A549 (cell line): ENCODE measurements around the gene MYT1. TPM values are rescaled to one million over a fixed set of nuclear protein-coding genes. Genes with fewer than 3 reads are reported as not detected.

ENCODE experiments used
- ATAC-seq, 2 experiments: fragments of 200-7000 bp in 1 of 2; fragments of >200 bp in 1 of 2; cut with Nextera tagmentation in 1 of 2; cut with Tn5 transposase in 1 of 2; 3 replicates each; pipeline versions ENCODE4 v1.8.0 to v1.9.1; 2018 to 2020; ENCODE audit warnings: mild to moderate bottlenecking in 1 of 2, moderate library complexity in 1 of 2
- CTCF ChIA-PET: fragments of 300-600 bp; sonication (Branson Sonifier 250); formaldehyde crosslinking; extraction: SDS; loops from one replicate; lab custom pipeline; 2021; ENCODE audit warnings: antibody characterized with exemption, inconsistent platforms; lab: Yijun Ruan, JAX
- POLR2A ChIA-PET: fragments of 350-600 bp; formaldehyde crosslinking; extraction: SDS; loops from one replicate; lab custom pipeline; 2021; ENCODE audit warnings: antibody characterized with exemption, inconsistent platforms; lab: Yijun Ruan, JAX
- DNase-seq, 2 experiments: peaks; one replicate each; pipeline versions ENCODE4 v3.0.0 to v3.0.0-alpha.2; 2011 to 2016; ENCODE audit warnings: low read depth in 1 of 2, low spot score in 1 of 2
- FAIRE-seq: peaks from 2 replicates; lab custom pipeline; 2011; peaks lifted over from hg19 to GRCh38; lab: Jason Lieb, UNC
- H3K27ac ChIP-seq, 2 experiments: fragments of >200 bp; sonication (Bioruptor Twin); formaldehyde crosslinking; 3 replicates each; pipeline ENCODE4 v1.5.1; 2016 to 2017
- H3K4me1 ChIP-seq: fragments of >200 bp; sonication (Bioruptor Twin); formaldehyde crosslinking; 3 replicates; pipeline ENCODE4 v1.6.1; 2016
- H3K4me2 ChIP-seq: fragments of >200 bp; sonication (Bioruptor Twin); formaldehyde crosslinking; 3 replicates; pipeline ENCODE4 v1.6.1; 2016
- H3K4me3 ChIP-seq: fragments of >200 bp; sonication (Bioruptor Twin); formaldehyde crosslinking; 3 replicates; pipeline ENCODE4 v1.5.1; 2016
- H3K9me3 ChIP-seq: fragments of >200 bp; sonication (Bioruptor Twin); formaldehyde crosslinking; 3 replicates; pipeline ENCODE4 v1.6.1; 2016
- BCL3 ChIP-seq: fragments of >200 bp; sonication (Bioruptor Twin); formaldehyde crosslinking; IDR thresholded peaks from 3 replicates; pipeline ENCODE4 v1.6.1; 2016
- CBX2 ChIP-seq: fragments of 200-600 bp; sonication (generic); IDR thresholded peaks from 2 replicates; pipeline ENCODE4 v1.6.1; 2016; ENCODE audit warnings: low read depth, mild to moderate bottlenecking, borderline replicate concordance
- CHD2 ChIP-seq: fragments of 150-350 bp; IDR thresholded peaks from 2 replicates; pipeline ENCODE4 v1.6.1; 2014; ENCODE audit warnings: low read length; ENCODE audit not compliant: partially characterized antibody
- CHD4 ChIP-seq: fragments of 200-600 bp; sonication (generic); IDR thresholded peaks from 2 replicates; pipeline ENCODE4 v1.6.1; 2016; ENCODE audit warnings: antibody characterized with exemption, mild to moderate bottlenecking, borderline replicate concordance
- CTCF ChIP-seq: fragments of >200 bp; sonication (Bioruptor Twin); formaldehyde crosslinking; IDR thresholded peaks from 3 replicates; pipeline ENCODE4 v1.5.1; 2016
- EP300 ChIP-seq, 2 experiments: fragments of >200 bp; sonication (Bioruptor Twin); formaldehyde crosslinking; IDR thresholded peaks; 2 replicates in 1 of 2; 3 replicates in 1 of 2; pipeline ENCODE4 v1.6.1; 2016 to 2017
- FOXS1 ChIP-seq: fragments of 250-450 bp; sonication (Bioruptor Pico); IDR thresholded peaks from 2 replicates; pipeline ENCODE4 v1.5.0; 2020; ENCODE audit warnings: mild to moderate bottlenecking, moderate library complexity
- HDAC2 ChIP-seq: fragments of 200-600 bp; sonication (generic); IDR thresholded peaks from 2 replicates; pipeline ENCODE4 v1.6.1; 2016
- HES2 ChIP-seq: fragments of >200 bp; sonication (Bioruptor Twin); formaldehyde crosslinking; IDR thresholded peaks from 2 replicates; pipeline ENCODE4 v1.6.1; 2016
- HEYL ChIP-seq: fragments of 250-450 bp; sonication (Bioruptor Pico); IDR thresholded peaks from 2 replicates; pipeline ENCODE4 v1.8.0; 2021; ENCODE audit warnings: mild to moderate bottlenecking, moderate library complexity
- MAFK ChIP-seq: fragments of 450-650 bp; IDR thresholded peaks from 2 replicates; pipeline ENCODE4 v1.6.1; 2014; ENCODE audit not compliant: partially characterized antibody
- MAZ ChIP-seq: fragments of 150-350 bp; IDR thresholded peaks from 2 replicates; pipeline ENCODE4 v1.6.1; 2014; ENCODE audit warnings: antibody characterized with exemption, low read depth, low read length, borderline replicate concordance
- MYC ChIP-seq: IDR thresholded peaks from 2 replicates; pipeline ENCODE4 v1.6.1; 2012; ENCODE audit warnings: mild to moderate bottlenecking, inconsistent platforms, low read length, improper control_type of control experiment, borderline replicate concordance
- NR3C1 ChIP-seq: fragments of >200 bp; sonication (Bioruptor Twin); formaldehyde crosslinking; IDR thresholded peaks from 3 replicates; pipeline ENCODE4 v1.6.1; 2017
- POLR2A ChIP-seq: IDR thresholded peaks from 2 replicates; pipeline ENCODE4 v1.6.1; 2012; ENCODE audit warnings: mild to moderate bottlenecking, low read length
- RAD21 ChIP-seq, 2 experiments: fragments of >200 bp in 1 of 2; sonication (Bioruptor Twin) in 1 of 2; formaldehyde crosslinking in 1 of 2; IDR thresholded peaks in 1 of 2; conservative IDR thresholded peaks in 1 of 2; 2 replicates in 1 of 2; 3 replicates in 1 of 2; pipeline ENCODE4 v1.6.1; 2012 to 2018; ENCODE audit warnings: inconsistent platforms in 1 of 2
- RCOR1 ChIP-seq: fragments of 150-350 bp; IDR thresholded peaks from 2 replicates; pipeline ENCODE4 v1.6.1; 2014; ENCODE audit warnings: antibody characterized with exemption, low read length, low read depth
- RFX5 ChIP-seq: fragments of 450-650 bp; IDR thresholded peaks from 2 replicates; pipeline ENCODE4 v1.7.1; 2014; ENCODE audit warnings: antibody characterized with exemption, mild to moderate bottlenecking, moderate library complexity
- SMC3 ChIP-seq: fragments of >200 bp; sonication (Bioruptor Twin); formaldehyde crosslinking; IDR thresholded peaks from 3 replicates; pipeline ENCODE4 v1.6.1; 2018; ENCODE audit warnings: inconsistent platforms
- TFCP2L1 ChIP-seq: fragments of 250-450 bp; sonication (Bioruptor Pico); IDR thresholded peaks from 2 replicates; pipeline ENCODE4 v1.5.0; 2021; ENCODE audit warnings: mild to moderate bottlenecking
- USF2 ChIP-seq: fragments of 450-650 bp; IDR thresholded peaks from 2 replicates; pipeline ENCODE4 v1.6.1; 2014; ENCODE audit warnings: antibody characterized with exemption
- ZSCAN20 ChIP-seq: fragments of 250-450 bp; sonication (Bioruptor Pico); IDR thresholded peaks from 2 replicates; pipeline ENCODE4 v1.8.0; 2022; ENCODE audit warnings: mild to moderate bottlenecking, moderate library complexity
- WGBS: methylation state at CpG from one replicate; pipeline ENCODE4 v1.1.6; 2017; ENCODE audit errors: missing lambda C conversion rate; 5-methylcytosine and 5-hydroxymethylcytosine counted together
- polyA plus RNA-seq, 4 experiments: library from polyadenylated mRNA; depleted of rRNA in 3 of 4; stranded (reverse); fragments of >200 nt; fragmentation: RNase III in 1 of 4; extraction: RNeasy Plus Mini Kit Qiagen cat#74134 plus additional on column Dnase treatment in 1 of 4; gene quantifications; 2 replicates in 3 of 4; 3 replicates in 1 of 4; pipeline ENCODE4 v1.2.3, GENCODE V29; 2011 to 2017
- TF ChIP-seq, protein P1 (sequence below): fragments of 250-450 bp; sonication (Bioruptor Pico); IDR thresholded peaks from 2 replicates; pipeline ENCODE4 v1.5.0; 2021; ENCODE audit warnings: mild to moderate bottlenecking, moderate library complexity, borderline replicate concordance

MYT1 gene
- polyA plus RNA-seq, 2 of the 4 experiments (the other 2 are of a cell fraction) = 0.21 to 0.22 TPM

DNA sequence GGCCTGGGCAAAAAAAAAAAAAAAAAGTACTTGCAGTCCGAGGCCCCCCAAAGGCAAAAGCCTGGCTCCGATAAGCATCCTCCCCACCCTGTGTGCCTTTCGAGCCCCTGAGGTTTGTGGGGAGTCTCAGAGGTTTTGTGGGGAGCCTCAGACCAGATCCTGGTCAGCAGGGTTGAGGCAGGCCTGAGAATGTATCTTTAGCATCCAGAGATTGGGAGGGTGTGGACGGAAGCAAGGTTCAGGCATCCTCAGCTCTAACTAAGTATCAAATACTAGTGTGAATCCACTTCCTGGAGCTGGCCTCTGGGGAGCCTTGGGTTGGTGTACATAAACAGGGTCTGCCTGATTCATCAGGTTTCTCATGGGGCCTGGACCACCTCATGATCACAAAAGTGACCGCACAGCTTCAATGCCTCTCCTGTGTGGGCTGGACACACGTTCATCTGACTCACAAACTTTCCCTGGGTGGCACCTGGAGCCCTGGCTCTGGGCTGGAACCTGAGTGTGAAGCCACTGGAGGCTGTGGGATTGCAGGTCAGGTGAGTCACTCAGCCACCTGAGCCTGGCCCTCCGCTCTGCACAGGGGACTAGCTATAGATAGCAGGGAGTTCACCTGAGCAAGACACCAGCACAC is 115.7 kb downstream of the MYT1 start:
- Histone ChIP-seq H3K4me2 (no peak overlapping the region), H3K27ac (no peak overlapping the region)
- CTCF ChIA-PET = no interaction called here
- FAIRE-seq = no peak
- no peak for ATAC-seq
- TF ChIP-seq POLR2A = no peak
- TF ChIP-seq HDAC2 = no peak
- TF ChIP-seq CTCF = no peak
- TF ChIP-seq MAZ = no peak
- TF ChIP-seq HES2 = no peak
- no peak for TF ChIP-seq CHD2
- TF ChIP-seq CBX2 = no peak
- TF ChIP-seq ZSCAN20 (CRISPR knock-in tag) = no peak
- no peak for TF ChIP-seq FOXS1 (CRISPR knock-in tag)
- TF ChIP-seq, all 56 proteins: peak for 0
- H3K4me1 ChIP-seq = no peaks in the 10 kb centered on the region
- WGBS = 66% methylated on average over 7 of the region's 7 CpGs
- H3K9me3 ChIP-seq = peaks cover 10% of the 10 kb centered on the region; the same call in 1 of the 3 replicates
- POLR2A ChIA-PET = no interaction called here
- DNase-seq = no peak
- H3K4me3 ChIP-seq = no peak overlapping the region

DNA sequence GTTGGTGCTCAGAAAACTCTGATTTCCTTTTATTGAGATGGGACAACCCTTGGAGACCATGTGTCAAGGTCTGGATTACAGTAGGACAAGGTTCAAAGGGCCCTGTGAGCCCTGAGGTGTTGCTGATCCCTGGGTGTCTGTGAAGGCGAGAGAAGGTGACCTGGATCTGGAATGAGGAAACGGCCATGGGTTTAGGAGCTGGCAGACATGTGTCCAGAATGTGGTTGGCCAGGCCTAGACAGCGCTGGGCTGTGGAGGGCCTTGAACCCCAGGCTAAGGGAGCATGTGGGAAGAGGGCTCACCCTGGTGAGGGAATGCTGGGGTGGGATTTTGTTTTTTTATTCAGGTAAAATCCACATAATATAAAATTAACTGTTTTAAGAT is 116.2 kb downstream of the MYT1 start:
- DNase-seq = no peak
- Histone ChIP-seq H3K4me1 (no peaks in the 10 kb centered on the region), H3K4me2 (no peak overlapping the region), H3K9me3 (peaks cover 11% of the 10 kb centered on the region; the same call in 1 of the 3 replicates), H3K4me3 (no peak overlapping the region), H3K27ac (no peak overlapping the region)
- POLR2A ChIA-PET = no interaction called here
- CTCF ChIA-PET = no interaction called here
- TF ChIP-seq, protein P1, sequence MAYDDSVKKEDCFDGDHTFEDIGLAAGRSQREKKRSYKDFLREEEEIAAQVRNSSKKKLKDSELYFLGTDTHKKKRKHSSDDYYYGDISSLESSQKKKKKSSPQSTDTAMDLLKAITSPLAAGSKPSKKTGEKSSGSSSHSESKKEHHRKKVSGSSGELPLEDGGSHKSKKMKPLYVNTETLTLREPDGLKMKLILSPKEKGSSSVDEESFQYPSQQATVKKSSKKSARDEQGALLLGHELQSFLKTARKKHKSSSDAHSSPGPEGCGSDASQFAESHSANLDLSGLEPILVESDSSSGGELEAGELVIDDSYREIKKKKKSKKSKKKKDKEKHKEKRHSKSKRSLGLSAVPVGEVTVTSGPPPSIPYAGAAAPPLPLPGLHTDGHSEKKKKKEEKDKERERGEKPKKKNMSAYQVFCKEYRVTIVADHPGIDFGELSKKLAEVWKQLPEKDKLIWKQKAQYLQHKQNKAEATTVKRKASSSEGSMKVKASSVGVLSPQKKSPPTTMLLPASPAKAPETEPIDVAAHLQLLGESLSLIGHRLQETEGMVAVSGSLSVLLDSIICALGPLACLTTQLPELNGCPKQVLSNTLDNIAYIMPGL (CRISPR knock-in tag) = no peak
- TF ChIP-seq USF2 (no peak), HEYL (CRISPR knock-in tag) (no peak), SMC3 (no peak), FOXS1 (CRISPR knock-in tag) (no peak), TFCP2L1 (CRISPR knock-in tag) (no peak), NR3C1 (no peak), CHD4 (no peak), BCL3 (no peak), POLR2A (no peak), RAD21 (conservative IDR thresholded peaks at IDR 0.05 in 1 of 2, IDR thresholded peaks at IDR 0.05 in 1 of 2) (no peak), MYC (no peak), MAFK (no peak), EP300 (IDR thresholded peaks at IDR 0.05) (no peak), RFX5 (no peak), CHD2 (no peak), RCOR1 (no peak)
- 64% methylated on average over 3 of the region's 3 CpGs for WGBS
- no peak for FAIRE-seq
- no peak for ATAC-seq
